GM13976 (cell line): ENCODE data around the gene GTF2F2.

Source experiments
- DNase-seq: peaks from one replicate; pipeline ENCODE4 v3.0.0; 2012; ENCODE audit warnings: low spot score
- in situ Hi-C: fragments of 300-500 bp; cut with MboI; formaldehyde crosslinking; loops from one replicate; pipeline ENCODE4 v1.12.0; 2022; ENCODE audit warnings: low sequenced_read_pairs, mixed read lengths, inconsistent platforms; ENCODE audit not compliant: unreplicated experiment
- TF ChIP-seq, protein P1 (sequence below): IDR thresholded peaks from 2 replicates; pipeline ENCODE4 v1.5.1; 2012; ENCODE audit warnings: borderline replicate concordance, mild to moderate bottlenecking; ENCODE audit not compliant: insufficient read depth; ENCODE audit errors: extremely low read depth, missing control alignments, control extremely low read depth

The GTF2F2 gene

DNA sequence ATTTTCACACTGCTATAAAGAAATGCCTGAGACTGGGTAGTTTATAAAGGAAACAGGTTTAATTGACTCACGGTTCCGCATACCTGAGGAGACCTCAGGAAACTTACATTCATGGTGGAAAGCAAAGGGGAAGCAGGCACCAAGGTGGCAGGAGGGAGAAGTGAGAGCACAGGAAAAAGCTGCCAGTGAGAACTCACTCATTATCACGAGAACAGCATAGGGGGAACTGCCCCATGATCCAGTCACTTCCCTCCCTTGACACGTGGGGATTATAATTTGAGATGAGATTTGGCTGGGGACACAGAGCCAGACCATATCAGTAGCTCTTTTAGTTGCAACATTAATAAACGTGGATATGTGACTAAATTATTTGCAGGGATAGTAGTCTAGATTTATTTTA is 84.8 kb downstream of the GTF2F2 start:
- TF ChIP-seq, protein P1, sequence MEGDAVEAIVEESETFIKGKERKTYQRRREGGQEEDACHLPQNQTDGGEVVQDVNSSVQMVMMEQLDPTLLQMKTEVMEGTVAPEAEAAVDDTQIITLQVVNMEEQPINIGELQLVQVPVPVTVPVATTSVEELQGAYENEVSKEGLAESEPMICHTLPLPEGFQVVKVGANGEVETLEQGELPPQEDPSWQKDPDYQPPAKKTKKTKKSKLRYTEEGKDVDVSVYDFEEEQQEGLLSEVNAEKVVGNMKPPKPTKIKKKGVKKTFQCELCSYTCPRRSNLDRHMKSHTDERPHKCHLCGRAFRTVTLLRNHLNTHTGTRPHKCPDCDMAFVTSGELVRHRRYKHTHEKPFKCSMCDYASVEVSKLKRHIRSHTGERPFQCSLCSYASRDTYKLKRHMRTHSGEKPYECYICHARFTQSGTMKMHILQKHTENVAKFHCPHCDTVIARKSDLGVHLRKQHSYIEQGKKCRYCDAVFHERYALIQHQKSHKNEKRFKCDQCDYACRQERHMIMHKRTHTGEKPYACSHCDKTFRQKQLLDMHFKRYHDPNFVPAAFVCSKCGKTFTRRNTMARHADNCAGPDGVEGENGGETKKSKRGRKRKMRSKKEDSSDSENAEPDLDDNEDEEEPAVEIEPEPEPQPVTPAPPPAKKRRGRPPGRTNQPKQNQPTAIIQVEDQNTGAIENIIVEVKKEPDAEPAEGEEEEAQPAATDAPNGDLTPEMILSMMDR = no peak
- DNase-seq = no peak
- in situ Hi-C loops = no loop called here

DNA sequence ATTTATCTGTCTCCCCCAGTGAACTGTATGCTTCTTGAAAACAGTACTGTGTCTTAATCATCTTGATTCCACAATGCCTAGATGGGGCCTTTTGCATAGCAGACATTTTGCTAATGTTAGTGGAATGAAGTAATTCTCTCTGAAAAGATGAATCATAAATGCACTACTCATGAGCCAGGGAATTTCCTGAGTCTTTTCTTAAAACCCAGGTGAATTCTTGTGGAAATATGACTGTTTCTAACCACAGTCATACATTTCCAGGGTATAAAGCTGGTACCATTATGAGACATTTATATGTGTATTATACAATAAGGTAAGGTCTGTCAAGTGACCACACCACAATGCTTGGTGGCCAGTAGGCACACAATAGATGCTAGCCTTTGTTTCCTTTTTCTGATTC is 86.0 kb downstream of the GTF2F2 start:
- TF ChIP-seq, protein P1 = no peak
- in situ Hi-C loops = no loop called here
- DNase-seq = peak; percentile 15

DNA sequence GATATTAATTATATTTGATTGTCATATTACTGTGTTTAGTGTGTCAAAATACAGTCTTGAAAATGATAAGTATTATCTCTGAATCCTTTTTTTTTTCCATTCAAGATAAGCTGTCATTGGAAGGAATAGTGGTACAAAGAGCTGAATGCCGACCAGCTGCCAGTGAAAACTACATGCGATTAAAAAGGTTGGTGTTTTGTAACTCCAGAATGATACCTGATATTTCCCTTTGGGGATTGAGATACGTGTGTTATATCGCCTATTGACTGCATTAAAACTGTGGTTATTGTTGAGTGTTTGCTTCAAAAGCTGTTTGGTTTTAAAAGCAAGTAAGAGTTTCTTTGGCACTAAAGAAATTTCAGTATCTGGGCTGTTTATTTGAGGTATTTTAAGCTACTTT is 87.0 kb downstream of the GTF2F2 start:
- TF ChIP-seq, protein P1 = no peak
- DNase-seq = no peak
- in situ Hi-C loops = no loop called here

DNA sequence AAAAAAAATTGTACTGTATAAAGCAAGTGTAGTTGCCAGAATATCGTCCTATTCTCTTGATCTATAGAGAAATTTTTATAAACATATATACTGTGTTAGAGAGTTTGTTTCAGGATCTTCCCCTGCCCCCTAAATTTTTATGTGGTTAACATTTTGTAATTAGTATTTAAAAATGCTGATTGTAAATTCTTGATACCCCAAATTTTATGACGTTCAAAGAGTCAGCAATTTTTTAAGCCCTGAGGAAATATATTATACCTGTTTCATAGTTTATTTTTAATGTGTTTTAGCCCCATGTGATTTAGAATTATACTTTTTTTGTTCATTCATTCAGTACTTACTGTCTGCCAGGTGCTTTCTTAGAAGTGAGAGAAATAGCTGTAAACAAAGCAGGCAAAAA is 87.8 kb downstream of the GTF2F2 start:
- in situ Hi-C loops = no loop called here
- TF ChIP-seq, protein P1 = no peak
- DNase-seq = no peak

DNA sequence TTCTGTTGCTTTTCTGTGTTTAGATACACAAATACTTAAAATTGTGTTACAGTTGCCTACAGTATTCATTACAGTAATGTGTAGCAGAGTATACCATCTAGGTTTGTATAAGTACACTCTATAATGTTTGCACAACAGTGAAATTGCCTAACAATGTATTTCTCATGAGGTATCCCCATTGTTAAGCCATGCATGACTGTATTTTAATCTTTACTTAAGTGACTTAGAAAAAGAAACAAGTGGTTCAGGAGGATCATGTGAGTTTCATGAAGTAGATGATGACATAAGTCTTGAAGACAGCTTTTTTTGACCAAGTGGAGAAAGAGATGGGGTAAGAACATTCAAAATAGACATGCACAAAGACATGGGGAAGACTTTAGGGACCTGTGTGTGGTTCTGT is 88.9 kb downstream of the GTF2F2 start:
- TF ChIP-seq, protein P1 = no peak
- DNase-seq = no peak
- in situ Hi-C loops = no loop called here

DNA sequence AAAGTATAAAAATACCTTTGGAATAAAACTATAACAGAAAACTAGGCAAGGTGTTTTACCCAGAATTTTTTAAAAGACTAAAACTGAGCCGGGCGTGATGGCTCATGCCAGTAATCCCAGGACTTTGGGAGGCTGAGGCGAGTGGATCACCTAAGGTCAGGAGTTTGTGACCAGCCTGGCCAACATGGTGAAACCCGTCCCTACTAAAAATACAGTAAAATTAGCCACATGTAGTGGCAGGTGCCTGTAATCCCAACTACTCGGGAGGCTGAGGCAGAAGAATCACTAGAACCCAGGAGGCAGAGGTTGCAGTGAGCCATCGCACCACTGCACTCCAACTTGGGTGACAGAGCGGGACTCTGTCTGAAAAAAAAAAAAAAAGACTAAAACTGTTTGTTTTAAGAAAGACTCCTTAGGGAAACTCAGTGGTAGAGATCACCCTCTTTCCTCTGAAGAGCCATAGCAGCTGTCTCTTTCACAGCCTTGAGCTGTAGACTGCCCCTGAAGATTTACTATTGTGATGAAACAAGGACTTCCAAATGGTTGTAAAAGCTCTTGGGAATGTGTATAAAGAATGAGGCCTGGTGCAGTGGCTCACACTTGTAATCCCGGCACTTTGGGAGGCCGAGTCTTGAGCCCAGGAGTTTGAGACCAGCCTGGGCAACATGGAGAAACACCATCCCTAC is 95.2 kb downstream of the GTF2F2 start:
- in situ Hi-C loops = no loop called here
- TF ChIP-seq, protein P1 = no peak
- no peak for DNase-seq
